Cerebellar nuclear complex (tissue), 1 donor: ENCODE data around the gene MYO1G.
"Not testable (repeated sequence)": the region's sequence is repeated elsewhere in the genome, so short reads cannot be mapped to it uniquely, and the experiment has no call there.

Experiments
- DNase-seq, 2 experiments: peaks; one replicate each; lab custom pipeline; 2025; lab: John Stamatoyannopoulos, UW

MYO1G gene

GRCh38 chr7:44943631-44944030 lies 35.2 kb downstream of the MYO1G start:
- DNase-seq, result no peak

- DNase-seq, result no peak
These were observed 41.4 kb downstream of the MYO1G start for GRCh38 chr7:44937426-44937825.

GRCh38 chr7:44936322-44936721 lies 42.5 kb downstream of the MYO1G start:
- DNase-seq, result no peak

GRCh38 chr7:44935583-44935982 lies 43.2 kb downstream of the MYO1G start:
- DNase-seq, result no peak

- DNase-seq, result no peak
These were observed 43.8 kb downstream of the MYO1G start for GRCh38 chr7:44935016-44935415.

- not testable (repeated sequence) for DNase-seq
These were observed 44.3 kb downstream of the MYO1G start for GRCh38 chr7:44934510-44934909.

- DNase-seq, result no peak
These were observed 47.9 kb downstream of the MYO1G start for GRCh38 chr7:44930921-44931320.

GRCh38 chr7:44922351-44922694 lies 56.5 kb downstream of the MYO1G start:
- DNase-seq, result no peak

- peak in 1 of 2 experiments; percentile 73 for DNase-seq
These were observed 57.0 kb downstream of the MYO1G start for GRCh38 chr7:44921607-44922350.

GRCh38 chr7:44920119-44920518 lies 58.7 kb downstream of the MYO1G start:
- DNase-seq, result no peak

- DNase-seq, result no peak
These were observed 60.8 kb downstream of the MYO1G start for GRCh38 chr7:44918029-44918428.

GRCh38 chr7:44917465-44917864 lies 61.4 kb downstream of the MYO1G start:
- no peak for DNase-seq

- DNase-seq, result no peak
These were observed 63.7 kb downstream of the MYO1G start for GRCh38 chr7:44914992-44915607.

- peak in 1 of 2 experiments; percentile 11 for DNase-seq
These were observed 66.0 kb downstream of the MYO1G start for GRCh38 chr7:44912775-44913347.
